ENCODE measurements around the gene LDLRAD2.
"Not testable (repeated sequence)": the region's sequence is repeated elsewhere in the genome, so short reads cannot be mapped to it uniquely, and the experiment has no call there.

LDLRAD2 gene

GRCh38 chr1:21783679-21784603 is 28.1 kb upstream of the LDLRAD2 start:
- DNase-seq, result peak in 1 of 14 donors; percentile 27

- DNase-seq, result not testable (repeated sequence)
Measured at GRCh38 chr1:21785764-21786163, 26.3 kb upstream of the LDLRAD2 start.

GRCh38 chr1:21786640-21787039 is 25.4 kb upstream of the LDLRAD2 start:
- DNase-seq, result no peak

GRCh38 chr1:21793104-21793503 is 19.0 kb upstream of the LDLRAD2 start:
- DNase-seq, result no peak

GRCh38 chr1:21794656-21795055 is 17.4 kb upstream of the LDLRAD2 start:
- no peak for DNase-seq

GRCh38 chr1:21795075-21795474 is 17.0 kb upstream of the LDLRAD2 start:
- DNase-seq, result no peak

- DNase-seq, result no peak
Measured at GRCh38 chr1:21799730-21800129, 12.3 kb upstream of the LDLRAD2 start.

GRCh38 chr1:21801100-21801499 is 11.0 kb upstream of the LDLRAD2 start:
- DNase-seq, result no peak

- no peak for DNase-seq
Measured at GRCh38 chr1:21804536-21804935, 7.5 kb upstream of the LDLRAD2 start.

- no peak for DNase-seq
Measured at GRCh38 chr1:21813542-21813941, 1.5 kb downstream of the LDLRAD2 start.

GRCh38 chr1:21814241-21814918 is 2.3 kb downstream of the LDLRAD2 start:
- no peak for DNase-seq

- DNase-seq, result no peak
Measured at GRCh38 chr1:21814981-21815582, 3.0 kb downstream of the LDLRAD2 start.

- no peak for DNase-seq
Measured at GRCh38 chr1:21815724-21816321, 3.8 kb downstream of the LDLRAD2 start.

GRCh38 chr1:21816602-21817302 is 4.7 kb downstream of the LDLRAD2 start:
- DNase-seq, result no peak

- DNase-seq, result no peak
Measured at GRCh38 chr1:21818656-21819055, 6.6 kb downstream of the LDLRAD2 start.

- no peak for DNase-seq
Measured at GRCh38 chr1:21820597-21821232, 8.7 kb downstream of the LDLRAD2 start.

- no peak for DNase-seq
Measured at GRCh38 chr1:21821385-21822019, 9.4 kb downstream of the LDLRAD2 start.

GRCh38 chr1:21822349-21822748 is 10.3 kb downstream of the LDLRAD2 start:
- no peak for DNase-seq

- DNase-seq, result no peak
Measured at GRCh38 chr1:21823206-21823979, 11.3 kb downstream of the LDLRAD2 start.

GRCh38 chr1:21823980-21824702 is 12.1 kb downstream of the LDLRAD2 start:
- DNase-seq, result no peak
